ENCODE data around the gene ITGAL. TPM values are rescaled to one million over a fixed set of nuclear protein-coding genes. Genes with fewer than 3 reads are reported as not detected.

Gene ITGAL
- total RNA-seq, 1 experiment from 2014 or later, result not detected

- Histone ChIP-seq H3K4me3 (no peak overlapping the region), H3K27ac (no peak overlapping the region), H3K4me1 (replicated peaks) (peaks cover 4% of the 10 kb centered on the region), H3K9me3 (replicated peaks) (no peaks in the 10 kb centered on the region), H3K27me3 (replicated peaks) (no peaks in the 10 kb centered on the region), H3K36me3 (peaks cover 5% of the 10 kb centered on the region)
- DNase-seq (ENCODE audit: low read depth in 1 of 2, low spot score in 2 of 2), result no peak
These were observed 88.7 kb downstream of the ITGAL start for GRCh38 chr16:30561089-30561816.

DNA sequence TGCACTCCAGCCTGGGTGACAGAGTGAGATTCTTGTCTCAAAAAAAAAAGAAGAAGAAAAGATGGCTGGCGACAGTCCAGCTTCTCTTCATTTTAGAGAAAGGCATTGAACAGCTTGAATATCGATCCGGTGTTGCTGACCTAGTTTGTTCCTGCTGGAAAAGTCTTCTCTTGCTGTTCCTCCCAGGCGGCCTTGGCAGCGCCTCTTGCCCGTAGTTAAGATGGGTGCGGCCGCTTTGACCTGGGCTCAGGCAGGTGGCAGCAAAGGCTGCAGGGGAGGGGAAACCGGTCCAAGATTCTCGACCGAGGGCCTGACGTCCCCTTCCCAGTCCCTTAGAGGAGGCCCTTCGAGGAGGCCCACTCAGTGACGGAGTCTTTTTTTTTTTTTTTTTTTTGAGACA is 89.5 kb downstream of the ITGAL start:
- Histone ChIP-seq H3K4me3 (no peak overlapping the region), H3K9me3 (replicated peaks) (no peaks in the 10 kb centered on the region), H3K27me3 (replicated peaks) (no peaks in the 10 kb centered on the region), H3K27ac (no peak overlapping the region), H3K4me1 (replicated peaks) (peaks cover 4% of the 10 kb centered on the region), H3K36me3 (no peaks in the 10 kb centered on the region; the same call in 1 of the 2 replicates)
- DNase-seq (ENCODE audit: low read depth in 1 of 2, low spot score in 2 of 2), result no peak

DNA sequence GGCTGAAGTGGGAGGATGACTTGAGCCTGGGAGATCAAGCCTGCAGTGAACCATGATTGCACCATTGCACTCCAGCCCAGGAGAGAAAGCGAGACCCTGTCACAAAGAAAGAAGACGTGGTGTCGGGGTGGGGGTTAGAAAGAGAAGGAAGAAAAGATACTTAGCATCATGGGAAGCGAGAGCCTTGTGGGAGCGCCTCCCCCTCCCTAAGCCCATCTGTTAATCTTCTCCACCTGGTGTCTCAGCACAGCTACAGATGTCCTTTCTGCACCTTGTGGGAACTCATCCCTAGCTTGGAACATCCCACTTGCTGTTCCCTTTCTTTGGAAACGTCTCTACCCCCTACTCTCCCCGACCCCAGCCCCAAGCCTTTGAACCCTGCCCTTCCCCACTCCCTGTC is 93.0 kb downstream of the ITGAL start:
- Histone ChIP-seq H3K9me3 (replicated peaks) (no peaks in the 10 kb centered on the region), H3K27ac (no peak overlapping the region), H3K4me1 (replicated peaks) (no peaks in the 10 kb centered on the region), H3K36me3 (no peaks in the 10 kb centered on the region), H3K4me3 (no peak overlapping the region), H3K27me3 (replicated peaks) (no peaks in the 10 kb centered on the region)
- DNase-seq (ENCODE audit: low read depth in 1 of 2, low spot score in 2 of 2), result no peak

DNA sequence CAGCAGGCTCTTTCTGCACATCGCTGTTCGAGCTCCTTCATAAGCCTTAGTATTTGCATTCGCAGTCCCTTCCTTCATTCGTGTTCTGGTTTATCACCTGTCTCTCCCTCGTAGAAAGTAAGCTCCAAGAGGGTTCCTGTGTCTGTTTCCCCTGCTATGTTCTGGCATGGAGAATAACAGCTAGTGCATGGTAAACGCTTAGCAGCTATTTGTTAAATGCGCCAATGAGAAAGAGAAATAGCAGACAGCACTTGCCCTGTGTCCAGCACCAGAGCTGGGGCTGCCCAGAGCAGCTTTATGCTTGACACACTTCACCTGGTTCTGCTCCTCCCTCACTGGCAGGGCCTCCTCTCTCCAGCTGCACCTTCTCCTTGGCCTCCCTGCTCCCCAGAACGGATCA is 93.4 kb downstream of the ITGAL start:
- no peaks in the 10 kb centered on the region for H3K9me3 ChIP-seq (replicated peaks)

DNA sequence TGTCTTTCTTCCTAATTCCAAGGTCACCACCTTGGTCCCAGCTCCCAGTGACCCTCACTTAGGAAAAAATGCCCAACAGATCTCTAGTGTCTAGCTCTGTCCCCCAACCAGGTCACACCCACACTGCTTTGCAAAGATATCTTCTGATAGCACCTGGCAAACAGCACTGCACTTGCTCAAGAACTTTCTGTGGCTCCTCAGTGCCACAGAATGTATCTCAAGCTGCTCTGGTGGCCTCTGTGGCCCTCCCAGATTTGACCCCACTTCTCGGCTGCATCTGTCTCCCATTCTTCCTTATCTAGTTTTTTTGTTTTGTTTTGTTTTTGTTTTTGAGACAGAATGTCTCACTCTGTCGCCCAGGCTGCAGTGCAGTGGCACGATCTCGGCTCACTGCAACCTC is 94.0 kb downstream of the ITGAL start:
- H3K4me3 ChIP-seq, result no peak overlapping the region
- no peak for DNase-seq (ENCODE audit: low read depth in 1 of 2, low spot score in 2 of 2)
- H3K27ac ChIP-seq, result no peak overlapping the region
- H3K27me3 ChIP-seq (replicated peaks), result no peaks in the 10 kb centered on the region
- no peaks in the 10 kb centered on the region for H3K36me3 ChIP-seq
- H3K9me3 ChIP-seq (replicated peaks), result no peaks in the 10 kb centered on the region
- peaks cover 6% of the 10 kb centered on the region for H3K4me1 ChIP-seq (replicated peaks)

More for the DNA sequence above, 93.4 kb downstream of the ITGAL start:
- H3K4me3 ChIP-seq, result no peak overlapping the region
- H3K27ac ChIP-seq, result no peak overlapping the region
- no peaks in the 10 kb centered on the region for H3K36me3 ChIP-seq
- no peaks in the 10 kb centered on the region for H3K27me3 ChIP-seq (replicated peaks)
- peaks cover 4% of the 10 kb centered on the region for H3K4me1 ChIP-seq (replicated peaks)
- no peak for DNase-seq (ENCODE audit: low read depth in 1 of 2, low spot score in 2 of 2)

- no peak overlapping the region for H3K27ac ChIP-seq
- no peak for DNase-seq (ENCODE audit: low read depth in 1 of 2, low spot score in 2 of 2)
These were observed 94.8 kb downstream of the ITGAL start for GRCh38 chr16:30567160-30567990.

GRCh38 chr16:30567991-30568638 is 95.6 kb downstream of the ITGAL start:
- no peak for DNase-seq (ENCODE audit: low read depth in 1 of 2, low spot score in 2 of 2)
- H3K4me1 ChIP-seq (replicated peaks), result peaks cover 12% of the 10 kb centered on the region
- H3K27ac ChIP-seq, result no peak overlapping the region
- H3K4me3 ChIP-seq, result no peak overlapping the region
- no peaks in the 10 kb centered on the region for H3K27me3 ChIP-seq (replicated peaks)
- H3K9me3 ChIP-seq (replicated peaks), result no peaks in the 10 kb centered on the region
- H3K36me3 ChIP-seq, result no peaks in the 10 kb centered on the region

More at GRCh38 chr16:30567160-30567990, 94.8 kb downstream of the ITGAL start:
- Histone ChIP-seq H3K9me3 (replicated peaks) (no peaks in the 10 kb centered on the region), H3K27me3 (replicated peaks) (no peaks in the 10 kb centered on the region), H3K36me3 (no peaks in the 10 kb centered on the region), H3K4me3 (no peak overlapping the region), H3K4me1 (replicated peaks) (peaks cover 7% of the 10 kb centered on the region)

DNA sequence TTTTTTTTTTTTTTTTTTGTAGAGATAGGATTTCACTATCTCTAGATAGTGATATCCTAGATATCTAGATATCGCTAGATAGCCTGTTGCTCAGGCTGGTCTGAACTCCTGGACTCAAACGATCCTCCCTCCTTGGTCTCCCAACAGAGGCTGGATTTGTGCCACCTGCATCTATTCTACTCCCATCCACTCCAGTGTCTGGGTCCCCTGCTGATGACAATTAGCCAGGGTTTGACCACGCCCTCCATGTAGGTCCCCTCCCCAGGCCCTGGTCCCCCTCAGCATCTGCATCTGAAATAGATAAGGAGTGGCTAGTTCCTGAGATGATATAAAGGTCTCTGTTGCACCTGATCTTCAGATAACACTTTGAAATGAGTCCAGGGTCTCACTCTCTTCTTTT is 96.7 kb downstream of the ITGAL start:
- Histone ChIP-seq H3K27me3 (replicated peaks) (no peaks in the 10 kb centered on the region), H3K36me3 (no peaks in the 10 kb centered on the region)
- DNase-seq (ENCODE audit: low read depth in 1 of 2, low spot score in 2 of 2), result no peak

DNA sequence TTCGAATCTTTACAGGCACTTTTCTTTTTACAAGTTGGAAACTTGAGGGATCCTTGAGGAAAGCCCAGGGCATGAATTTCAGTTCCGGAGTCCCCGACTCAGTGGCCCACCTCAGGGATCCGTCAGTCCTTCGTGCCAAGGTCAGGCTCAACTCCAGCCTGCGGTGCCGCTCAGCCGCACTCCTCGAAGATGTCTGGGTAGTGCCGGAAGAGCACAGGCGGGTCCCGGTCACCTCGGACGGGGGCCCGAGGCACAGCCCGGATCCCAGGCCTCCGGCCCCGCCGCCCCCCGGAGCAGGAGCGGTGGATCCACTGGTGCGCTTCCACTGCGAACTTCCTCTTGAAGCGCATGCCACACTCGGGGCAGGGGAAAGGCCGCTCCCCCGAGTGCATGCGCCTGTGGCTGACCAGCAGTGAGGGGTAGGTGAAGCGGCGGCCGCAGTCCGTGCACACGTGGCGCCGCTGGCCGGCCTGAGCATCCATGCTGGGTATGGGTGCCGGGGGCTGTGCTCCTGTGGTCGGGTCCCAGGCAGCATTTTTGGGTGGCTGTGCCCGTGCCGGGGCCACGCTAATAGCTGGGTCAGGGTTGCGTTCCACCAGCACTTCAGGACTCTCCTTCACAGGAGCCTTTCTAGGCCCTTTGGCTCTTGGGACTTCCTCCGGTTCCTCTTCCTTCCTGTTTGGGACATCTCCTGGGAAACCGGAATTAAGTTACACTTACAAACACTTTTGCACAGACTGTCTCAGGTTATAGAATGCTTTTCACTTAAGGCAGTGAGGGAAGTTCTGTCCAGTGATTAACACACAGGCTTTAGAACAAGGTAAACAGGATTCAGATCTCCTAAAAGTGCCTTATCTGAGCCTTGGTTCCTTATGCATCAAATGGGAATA is 97.4 kb downstream of the ITGAL start:
- H3K4me3 ChIP-seq, result no peak overlapping the region
- H3K4me1 ChIP-seq (replicated peaks), result peaks cover 12% of the 10 kb centered on the region
- no peaks in the 10 kb centered on the region for H3K9me3 ChIP-seq (replicated peaks)
- H3K27me3 ChIP-seq (replicated peaks), result no peaks in the 10 kb centered on the region
- H3K36me3 ChIP-seq, result no peaks in the 10 kb centered on the region
- no peak for DNase-seq (ENCODE audit: low read depth in 1 of 2, low spot score in 2 of 2)
- no peak overlapping the region for H3K27ac ChIP-seq

More for the DNA sequence above, 96.7 kb downstream of the ITGAL start:
- H3K4me3 ChIP-seq, result no peak overlapping the region
- no peaks in the 10 kb centered on the region for H3K9me3 ChIP-seq (replicated peaks)
- no peak overlapping the region for H3K27ac ChIP-seq
- H3K4me1 ChIP-seq (replicated peaks), result peaks cover 12% of the 10 kb centered on the region

DNA sequence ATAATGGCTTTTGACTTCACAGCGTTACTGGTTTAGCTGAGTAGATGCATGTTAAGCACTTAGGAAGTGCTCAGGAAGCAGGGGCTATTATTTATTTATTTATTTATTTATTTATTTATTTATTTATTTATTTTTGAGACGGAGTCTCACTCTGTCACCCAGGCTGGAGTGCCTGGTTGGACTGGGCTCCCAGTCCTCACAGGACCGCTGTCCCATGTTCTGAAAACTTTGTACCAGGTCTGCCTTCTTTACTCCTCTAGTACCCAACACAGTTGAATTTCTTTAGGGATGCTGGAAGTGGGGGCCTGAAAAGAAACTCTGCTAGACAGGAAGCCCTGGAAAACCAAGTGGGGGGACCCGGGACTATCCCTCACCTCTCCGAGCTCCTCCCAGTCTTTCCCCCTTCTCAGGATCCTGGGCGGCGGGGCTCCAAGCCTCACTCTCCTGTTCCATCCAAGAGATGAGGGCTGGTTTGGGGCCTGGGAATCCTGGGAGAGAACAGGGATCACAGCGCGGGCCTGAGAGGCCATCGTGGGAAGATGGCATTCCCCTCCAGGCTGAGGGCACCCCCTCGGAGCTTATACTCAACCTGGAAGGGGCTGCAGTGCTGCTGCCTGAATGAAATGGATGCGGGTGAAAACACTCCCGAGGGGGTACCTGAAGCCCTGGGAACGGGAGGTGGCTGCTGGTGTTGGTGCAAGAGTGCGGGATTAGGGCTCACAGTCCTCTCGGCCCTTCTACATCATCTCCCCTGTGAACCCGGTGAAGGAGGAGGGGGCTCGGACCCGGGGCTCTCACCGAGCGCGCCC is 98.3 kb downstream of the ITGAL start:
- no peaks in the 10 kb centered on the region for H3K9me3 ChIP-seq (replicated peaks)
- no peaks in the 10 kb centered on the region for H3K36me3 ChIP-seq
- no peak for DNase-seq (ENCODE audit: low read depth in 1 of 2, low spot score in 2 of 2)
- H3K27ac ChIP-seq, result peak overlapping the region; percentile 74
- H3K4me3 ChIP-seq, result peak overlapping the region; percentile 55
- H3K4me1 ChIP-seq (replicated peaks), result peaks cover 12% of the 10 kb centered on the region
- no peaks in the 10 kb centered on the region for H3K27me3 ChIP-seq (replicated peaks)

GRCh38 chr16:30571445-30572322 is 99.1 kb downstream of the ITGAL start, which contains the start of gene ZNF688:
Gene ZNF688, minus strand, starts transcription at chr16:30571714. Its CDS starts 85 bp downstream, at chr16:30571629.
- Histone ChIP-seq H3K36me3 (no peaks in the 10 kb centered on the region), H3K27ac (peak within 1 kb of the TSS; percentile 74), H3K27me3 (replicated peaks) (no peaks in the 10 kb centered on the region), H3K9me3 (replicated peaks) (no peaks in the 10 kb centered on the region), H3K4me3 (peak within 1 kb of the TSS; percentile 55), H3K4me1 (replicated peaks) (peaks cover 12% of the 10 kb centered on the region)
- peak; percentile 96 to 97 for DNase-seq (ENCODE audit: low read depth in 1 of 2, low spot score in 2 of 2)

Measured in SJSA1 (cell line).